Esophagus (tissue), 2 donors: ENCODE data around the gene ZNF541. TPM values are rescaled to one million over a fixed set of nuclear protein-coding genes. Genes with fewer than 3 reads are reported as not detected.

Experiments
- H3K27ac ChIP-seq, 2 donors: one replicate each; pipeline ENCODE4 v1.5.1; 2013; ENCODE audit warnings: low read depth in 2 of 2, mild to moderate bottlenecking in 2 of 2, inconsistent platforms in 1 of 2, low read length in 1 of 2, moderate library complexity in 1 of 2
- H3K27me3 ChIP-seq, 2 donors: one replicate each; pipeline ENCODE4 v1.6.1; 2013; ENCODE audit warnings: low read length in 2 of 2, control low read depth in 1 of 2, mild to moderate bottlenecking in 1 of 2; ENCODE audit not compliant: insufficient read depth in 2 of 2, control insufficient read depth in 1 of 2
- H3K36me3 ChIP-seq, 2 donors: one replicate each; pipeline ENCODE4 v1.6.1; 2013; ENCODE audit warnings: low read length in 1 of 2; ENCODE audit not compliant: control insufficient read depth in 2 of 2, insufficient read depth in 2 of 2
- H3K4me1 ChIP-seq, 2 donors: one replicate each; pipeline ENCODE4 v1.6.1; 2013; ENCODE audit warnings: low read length in 1 of 2; ENCODE audit not compliant: control insufficient read depth in 2 of 2, insufficient read depth in 2 of 2
- H3K4me3 ChIP-seq, 2 donors: one replicate each; pipeline ENCODE4 v1.5.1; 2013; ENCODE audit warnings: low read length in 2 of 2, mild to moderate bottlenecking in 2 of 2, low read depth in 1 of 2, moderate library complexity in 1 of 2
- H3K9me3 ChIP-seq, 2 donors: one replicate each; pipeline ENCODE4 v1.6.1; 2013; ENCODE audit warnings: mild to moderate bottlenecking in 2 of 2, low read depth in 1 of 2, low read length in 1 of 2, moderate library complexity in 1 of 2; ENCODE audit not compliant: control insufficient read depth in 2 of 2, insufficient read depth in 1 of 2
- WGBS, 2 donors: extraction: QIAGEN DNeasy Blood & Tissue Kit; methylation state at CpG; one replicate each; pipeline ENCODE4 v1.1.7; 2013; 5-methylcytosine and 5-hydroxymethylcytosine counted together
- polyA plus RNA-seq, 2 donors: library from polyadenylated mRNA; stranded (reverse); fragments of 200-250 nt; gene quantifications; one replicate each; pipeline ENCODE4 v1.2.3, GENCODE V29; 2013
- donor health status: healthy with polysubstance abuse.
- donor health status: Bipolar disorder and iron deficiency.

Gene ZNF541
- polyA plus RNA-seq, 2 donors = 0.06 to 0.14 TPM

GRCh38 chr19:47547199-47547598 is 25.7 kb downstream of the ZNF541 start:
- no peaks in the 10 kb centered on the region for H3K9me3 ChIP-seq
- no peaks in the 10 kb centered on the region for H3K36me3 ChIP-seq
- no peak overlapping the region for H3K27ac ChIP-seq
- WGBS, 2 donors = 85 to 88% methylated on average over 2 of the region's 2 CpGs
- peaks cover 0 to 7% of the 10 kb centered on the region in 2 donors for H3K27me3 ChIP-seq
- H3K4me3 ChIP-seq = no peak overlapping the region
- H3K4me1 ChIP-seq = peaks cover 0 to 12% of the 10 kb centered on the region in 2 donors

GRCh38 chr19:47545061-47545948 is 27.6 kb downstream of the ZNF541 start:
- H3K4me3 ChIP-seq = no peak overlapping the region
- no peak overlapping the region for H3K27ac ChIP-seq

GRCh38 chr19:47544476-47544875 is 28.5 kb downstream of the ZNF541 start:
- Histone ChIP-seq H3K36me3 (no peaks in the 10 kb centered on the region), H3K9me3 (no peaks in the 10 kb centered on the region), H3K27me3 (peaks cover 0 to 7% of the 10 kb centered on the region in 2 donors), H3K4me3 (no peak overlapping the region), H3K4me1 (peaks cover 0 to 13% of the 10 kb centered on the region in 2 donors), H3K27ac (no peak overlapping the region)
- WGBS, 2 donors = 82 to 86% methylated on average over 22 of the region's 22 CpGs

More at GRCh38 chr19:47545061-47545948, 27.6 kb downstream of the ZNF541 start:
- H3K36me3 ChIP-seq = no peaks in the 10 kb centered on the region
- peaks cover 0 to 7% of the 10 kb centered on the region in 2 donors for H3K27me3 ChIP-seq
- WGBS, 2 donors = 31 to 34% methylated on average over 68 to 75 of the region's 75 CpGs
- no peaks in the 10 kb centered on the region for H3K9me3 ChIP-seq
- H3K4me1 ChIP-seq = peaks cover 0 to 14% of the 10 kb centered on the region in 2 donors

- H3K27me3 ChIP-seq = peaks cover 0 to 7% of the 10 kb centered on the region in 2 donors
- no peak overlapping the region for H3K27ac ChIP-seq
- no peak overlapping the region for H3K4me3 ChIP-seq
- H3K36me3 ChIP-seq = no peaks in the 10 kb centered on the region
- H3K9me3 ChIP-seq = no peaks in the 10 kb centered on the region
- peaks cover 0 to 11% of the 10 kb centered on the region in 2 donors for H3K4me1 ChIP-seq
- 89 to 91% methylated on average over 18 of the region's 18 CpGs for WGBS, 2 donors
Measured at GRCh38 chr19:47544075-47544474, 28.9 kb downstream of the ZNF541 start.

GRCh38 chr19:47542030-47542475 is 30.9 kb downstream of the ZNF541 start:
- Histone ChIP-seq H3K36me3 (no peaks in the 10 kb centered on the region), H3K4me3 (no peak overlapping the region), H3K9me3 (no peaks in the 10 kb centered on the region), H3K27me3 (peaks cover 0 to 7% of the 10 kb centered on the region in 2 donors), H3K27ac (no peak overlapping the region), H3K4me1 (peaks cover 0 to 11% of the 10 kb centered on the region in 2 donors)
- 59 to 68% methylated on average over 9 of the region's 9 CpGs for WGBS, 2 donors

- WGBS, 2 donors = 71 to 73% methylated on average over 6 of the region's 6 CpGs
- Histone ChIP-seq H3K9me3 (no peaks in the 10 kb centered on the region), H3K4me1 (peaks cover 0 to 11% of the 10 kb centered on the region in 2 donors), H3K27me3 (peaks cover 0 to 7% of the 10 kb centered on the region in 2 donors), H3K36me3 (no peaks in the 10 kb centered on the region), H3K27ac (no peak overlapping the region), H3K4me3 (no peak overlapping the region)
Measured at GRCh38 chr19:47541518-47541917, 31.4 kb downstream of the ZNF541 start.

GRCh38 chr19:47540748-47541147 is 32.2 kb downstream of the ZNF541 start:
- Histone ChIP-seq H3K27ac (no peak overlapping the region), H3K9me3 (no peaks in the 10 kb centered on the region), H3K4me1 (peaks cover 0 to 10% of the 10 kb centered on the region in 2 donors), H3K36me3 (no peaks in the 10 kb centered on the region), H3K4me3 (no peak overlapping the region), H3K27me3 (peaks cover 0 to 7% of the 10 kb centered on the region in 2 donors)
- WGBS, 2 donors = 59 to 65% methylated on average over 4 of the region's 4 CpGs

GRCh38 chr19:47539747-47540311 is 33.1 kb downstream of the ZNF541 start:
- Histone ChIP-seq H3K9me3 (no peaks in the 10 kb centered on the region), H3K4me3 (no peak overlapping the region), H3K27me3 (no peaks in the 10 kb centered on the region), H3K4me1 (peaks cover 0 to 2% of the 10 kb centered on the region in 2 donors), H3K27ac (no peak overlapping the region), H3K36me3 (no peaks in the 10 kb centered on the region)
- WGBS, 2 donors = 68% methylated on average over 12 of the region's 12 CpGs

GRCh38 chr19:47538812-47539211 is 34.1 kb downstream of the ZNF541 start:
- no peak overlapping the region for H3K4me3 ChIP-seq
- no peaks in the 10 kb centered on the region for H3K36me3 ChIP-seq
- H3K9me3 ChIP-seq = no peaks in the 10 kb centered on the region
- WGBS, 2 donors = 86 to 89% methylated on average over 5 of the region's 5 CpGs
- H3K27ac ChIP-seq = no peak overlapping the region
- peaks cover 0 to 2% of the 10 kb centered on the region in 2 donors for H3K4me1 ChIP-seq
- no peaks in the 10 kb centered on the region for H3K27me3 ChIP-seq
